HG03025 (cell line): Measurements from ENCODE around the gene ZNF587B.
"Not testable (repeated sequence)": the region's sequence is repeated elsewhere in the genome, so short reads cannot be mapped to it uniquely, and the experiment has no call there.

Experiments used
- ATAC-seq: cut with Tn5 transposase; IDR thresholded peaks from one replicate; pipeline ENCODE4 v1.9.1; 2021; ENCODE audit warnings: mild to moderate bottlenecking, moderate library complexity; ENCODE audit not compliant: unreplicated experiment, low FRiP score

The ZNF587B gene

GRCh38 chr19:57867868-57868492 is 37.9 kb downstream of the ZNF587B start:
- ATAC-seq, result no peak

DNA sequence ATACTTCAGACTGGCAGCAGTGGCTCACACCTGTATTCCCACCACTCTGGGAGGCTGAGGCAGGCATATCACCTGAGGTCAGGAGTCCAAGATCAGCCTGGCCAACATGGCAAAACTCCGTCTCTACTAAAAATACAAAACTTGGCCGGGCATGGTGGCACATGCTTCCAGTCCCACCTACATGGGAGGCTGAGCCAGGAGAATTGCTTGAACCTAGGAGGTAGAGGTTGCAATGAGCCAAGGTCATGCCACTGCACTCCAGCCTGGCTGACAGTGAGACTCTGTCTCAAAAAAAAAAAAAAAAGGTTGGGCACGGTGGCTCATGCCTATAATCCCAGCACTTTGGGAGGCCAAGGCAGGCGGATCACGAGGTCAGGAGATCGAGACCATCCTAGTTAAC is 39.6 kb downstream of the ZNF587B start:
- ATAC-seq, result not testable (repeated sequence)

DNA sequence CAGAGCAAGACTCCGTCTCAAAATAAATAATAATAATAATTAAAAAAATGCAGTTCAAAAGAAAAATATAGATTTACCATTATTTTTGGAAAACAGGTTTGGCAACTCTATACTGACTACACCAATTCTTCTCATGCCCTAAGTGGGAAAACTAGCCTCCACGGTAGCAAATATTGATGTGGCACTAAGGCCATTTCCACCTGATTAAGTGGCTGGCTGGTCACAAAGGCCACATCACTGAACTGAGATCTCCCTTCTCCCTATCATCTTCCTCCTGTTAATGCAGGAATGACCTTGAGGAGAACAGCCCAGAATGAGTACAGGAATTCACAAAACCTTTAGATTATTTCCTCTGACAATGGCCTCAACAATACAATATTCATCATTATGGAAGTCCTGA is 40.1 kb downstream of the ZNF587B start:
- ATAC-seq, result no peak

- no peak for ATAC-seq
Observed at GRCh38 chr19:57872450-57872849, 42.4 kb downstream of the ZNF587B start.

GRCh38 chr19:57873883-57874799 is 44.0 kb downstream of the ZNF587B start:
- ATAC-seq, result not testable (repeated sequence)

DNA sequence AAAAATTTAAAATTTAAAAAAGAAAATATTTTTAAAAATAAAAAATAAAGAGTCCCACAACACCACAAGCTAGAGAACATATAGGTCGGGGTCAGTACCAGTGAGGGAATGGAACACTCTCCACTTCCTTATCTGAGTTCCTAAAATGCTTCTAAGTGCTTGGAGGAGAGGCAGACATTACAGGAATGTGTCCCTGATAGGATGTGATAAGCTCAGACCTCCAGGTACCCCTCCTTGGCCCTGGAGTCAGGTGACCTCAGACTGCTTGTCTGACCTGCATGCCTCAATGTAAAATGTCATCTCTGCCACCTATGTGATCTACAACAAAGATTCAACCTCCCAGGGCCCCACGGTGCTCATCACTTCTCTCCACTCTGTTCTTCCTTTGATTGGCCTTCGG is 55.9 kb downstream of the ZNF587B start:
- ATAC-seq, result no peak

GRCh38 chr19:57887195-57887941 is 57.3 kb downstream of the ZNF587B start:
- no peak for ATAC-seq

DNA sequence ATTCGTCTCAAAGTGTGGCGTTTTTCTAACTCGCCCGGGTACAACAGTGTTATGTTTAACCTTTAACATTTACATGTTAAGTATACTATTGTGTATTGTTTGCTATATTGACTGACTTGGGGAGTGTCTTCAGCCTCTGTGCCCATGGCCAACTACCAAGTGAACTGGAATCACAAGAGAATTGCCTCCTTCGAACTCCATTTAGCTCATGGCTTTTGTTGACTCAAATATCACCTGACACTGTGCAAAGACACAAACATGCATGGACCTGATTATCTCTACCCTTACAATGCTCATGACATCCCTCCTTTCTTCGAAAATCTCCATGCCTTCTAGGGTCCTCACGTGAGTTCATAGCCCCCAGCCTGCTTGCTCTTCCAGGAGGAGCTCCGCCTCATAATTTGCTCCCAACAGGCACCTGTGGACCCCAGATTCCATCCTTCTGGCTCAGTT is 58.0 kb downstream of the ZNF587B start:
- ATAC-seq, result no peak

- no peak for ATAC-seq
Observed at GRCh38 chr19:57888560-57889231, 58.6 kb downstream of the ZNF587B start, which contains the start of gene ZNF814. Gene ZNF814, minus strand, starts transcription at chr19:57889037. Its CDS starts 235 bp downstream, at chr19:57888802.

DNA sequence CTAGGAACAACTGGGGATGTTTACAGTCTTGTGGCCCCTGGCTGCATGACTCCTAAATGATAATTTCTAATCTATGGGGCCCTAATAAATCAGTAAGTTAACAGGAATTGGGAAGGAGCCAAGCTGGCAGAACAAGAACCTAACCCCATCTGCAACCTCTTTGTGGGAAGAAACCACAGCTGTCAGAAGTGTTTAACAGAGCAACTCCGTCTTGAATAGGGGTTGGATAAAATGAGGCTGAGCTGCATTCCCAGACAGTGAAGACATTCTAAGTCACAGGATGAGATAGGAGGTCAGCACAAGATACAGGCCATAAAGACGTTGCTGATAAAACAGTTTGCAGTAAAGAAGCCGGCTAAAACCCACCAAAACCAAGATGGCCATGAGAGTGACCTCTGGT is 60.6 kb downstream of the ZNF587B start:
- not testable (repeated sequence) for ATAC-seq
